Lung (tissue), 12 donors: ENCODE results near the gene STXBP6. TPM values are rescaled to one million over a fixed set of nuclear protein-coding genes. Genes with fewer than 3 reads are reported as not detected.

ENCODE experiments used
- ATAC-seq: fragments of 200-7000 bp; cut with Tn5 transposase; one replicate; pipeline ENCODE4 v1.9.1; 2020; ENCODE audit warnings: moderate number of reproducible peaks; ENCODE audit not compliant: insufficient read depth, low FRiP score
- DNase-seq, 3 donors: peaks; one replicate each; pipeline ENCODE4 v3.0.0-alpha.2; 2013 to 2017
- H3K27ac ChIP-seq, 2 donors: one replicate each; pipeline ENCODE4 v1.5.1; 2013; ENCODE audit warnings: mild to moderate bottlenecking in 2 of 2, moderate library complexity in 2 of 2, control low read depth in 1 of 2, inconsistent platforms in 1 of 2, low read depth in 1 of 2, low read length in 1 of 2
- H3K27me3 ChIP-seq, 3 donors: one replicate each; pipeline ENCODE4 v1.5.1; 2013; ENCODE audit warnings: low read length in 2 of 3; ENCODE audit not compliant: control insufficient read depth in 3 of 3, insufficient read depth in 3 of 3
- H3K36me3 ChIP-seq, 4 donors: one replicate each; pipeline ENCODE4 v1.5.1; 2013; ENCODE audit warnings: low read length in 4 of 4, mild to moderate bottlenecking in 1 of 4, moderate library complexity in 1 of 4; ENCODE audit not compliant: control insufficient read depth in 4 of 4, insufficient read depth in 4 of 4
- H3K4me1 ChIP-seq, 5 donors: one replicate each; pipeline ENCODE4 v1.5.1; 2013; ENCODE audit warnings: low read length in 5 of 5, mild to moderate bottlenecking in 2 of 5, moderate library complexity in 1 of 5; ENCODE audit not compliant: control insufficient read depth in 5 of 5, insufficient read depth in 5 of 5
- H3K4me3 ChIP-seq: one replicate; pipeline ENCODE4 v1.5.1; 2013; ENCODE audit warnings: mild to moderate bottlenecking, control low read depth, moderate library complexity
- H3K9ac ChIP-seq, 2 donors: one replicate each; pipeline ENCODE4 v1.5.1; 2013; ENCODE audit warnings: low read length in 2 of 2, control low read depth in 1 of 2; ENCODE audit not compliant: insufficient read depth in 1 of 2
- H3K9me3 ChIP-seq, 4 donors: one replicate each; pipeline ENCODE4 v1.5.1; 2013; ENCODE audit warnings: low read length in 3 of 4, mild to moderate bottlenecking in 1 of 4, moderate library complexity in 1 of 4; ENCODE audit not compliant: control insufficient read depth in 4 of 4, insufficient read depth in 3 of 4
- CTCF ChIP-seq: IDR thresholded peaks from 2 replicates; pipeline ENCODE4 v1.5.1; 2012; ENCODE audit warnings: mild to moderate bottlenecking; ENCODE audit errors: control extremely low read depth, extremely low read depth
- WGBS, 2 donors: extraction: QIAGEN DNeasy Blood & Tissue Kit; methylation state at CpG; one replicate each; pipeline ENCODE4 v1.1.7; 2013; 5-methylcytosine and 5-hydroxymethylcytosine counted together
- polyA plus RNA-seq, 2 donors: library from polyadenylated mRNA; stranded (reverse); fragments of 200-250 nt; gene quantifications; one replicate each; pipeline ENCODE4 v1.2.1, GENCODE V29; 2013
- total RNA-seq, 2 donors: library from RNA; depleted of rRNA in 1 of 2; stranded (reverse); fragments of >200 nt in 1 of 2; gene quantifications; one replicate each; pipeline ENCODE4 v1.2.1, GENCODE V29; 2014 to 2021
- donor health status: control.
- donor health status: control.
- donor health status: Bipolar disorder and iron deficiency.
- donor health status: healthy.
- donor health status: DM: yes; HTN: yes; CAD: no.

The STXBP6 gene
- total and polyA plus RNA-seq, 4 donors, result 9.3 to 42.5 (median 10.5) TPM

GRCh38 chr14:24844011-24844410, 205.9 kb downstream of the STXBP6 start:
- DNase-seq, result no peak
- H3K27me3 ChIP-seq, result no peaks in the 10 kb centered on the region
- no peak overlapping the region for H3K4me3 ChIP-seq
- H3K9ac ChIP-seq, result no peak overlapping the region
- TF ChIP-seq CTCF, result no peak
- peaks cover 0 to 26% (median 13%) of the 10 kb centered on the region in 5 donors for H3K4me1 ChIP-seq
- whole genome bisulfite sequencing, 2 donors, result 96 to 98% methylated on average over 5 of the region's 5 CpGs
- ATAC-seq, result no peak
- peaks cover 0 to 8% (median 2%) of the 10 kb centered on the region in 4 donors for H3K36me3 ChIP-seq
- H3K9me3 ChIP-seq, result no peaks in the 10 kb centered on the region
- peak overlapping the region in 1 of 2 donors; percentile 59 for H3K27ac ChIP-seq

- H3K27ac ChIP-seq, result no peak overlapping the region
- ATAC-seq (no peak), DNase-seq (peak in 1 of 3 donors; percentile 46)
- no peak overlapping the region for H3K9ac ChIP-seq
- H3K9me3 ChIP-seq, result no peaks in the 10 kb centered on the region
- peaks cover 0 to 8% (median 2%) of the 10 kb centered on the region in 4 donors for H3K36me3 ChIP-seq
- H3K27me3 ChIP-seq, result no peaks in the 10 kb centered on the region
- WGBS, 2 donors, result 41 to 57% methylated on average over 2 of the region's 2 CpGs
- peaks cover 0 to 26% (median 10%) of the 10 kb centered on the region in 5 donors for H3K4me1 ChIP-seq
- no peak overlapping the region for H3K4me3 ChIP-seq
- no peak for TF ChIP-seq CTCF
Measured at GRCh38 chr14:24843494-24843893, 206.5 kb downstream of the STXBP6 start.

GRCh38 chr14:24840204-24840893, 209.6 kb downstream of the STXBP6 start:
- H3K27me3 ChIP-seq, result no peaks in the 10 kb centered on the region
- H3K9ac ChIP-seq, result no peak overlapping the region
- no peak overlapping the region for H3K4me3 ChIP-seq
- H3K27ac ChIP-seq, result peak overlapping the region in 1 of 2 donors; percentile 33
- peaks cover 0 to 8% (median 2%) of the 10 kb centered on the region in 4 donors for H3K36me3 ChIP-seq
- 88 to 95% methylated on average over 2 of the region's 2 CpGs for WGBS, 2 donors
- ATAC-seq (no peak), DNase-seq (no peak)
- no peak for TF ChIP-seq CTCF
- H3K9me3 ChIP-seq, result no peaks in the 10 kb centered on the region
- H3K4me1 ChIP-seq, result peaks cover 0 to 24% (median 5%) of the 10 kb centered on the region in 5 donors
